Psoas muscle (tissue), 8 donors: ENCODE measurements around the gene RNASEH2A. TPM values are rescaled to one million over a fixed set of nuclear protein-coding genes. Genes with fewer than 3 reads are reported as not detected.

Experiments used
- ATAC-seq, 4 donors: fragments of 200-7000 bp; cut with Tn5 transposase; one replicate each; pipeline ENCODE4 v1.9.1; 2020; ENCODE audit warnings: moderate library complexity in 3 of 4, mild to moderate bottlenecking in 2 of 4
- DNase-seq, 2 donors: peaks; one replicate each; pipeline ENCODE4 v3.0.0-alpha.2; 2020
- H3K27ac ChIP-seq: fragments of 200-600 bp; one replicate; pipeline ENCODE4 v1.8.0; 2022
- H3K27me3 ChIP-seq, 3 donors: fragments of 200-600 bp in 1 of 3; one replicate each; pipeline versions ENCODE4 v1.6.1 to v1.8.0; 2013 to 2022; ENCODE audit warnings: low read length in 2 of 3, mild to moderate bottlenecking in 2 of 3, moderate library complexity in 1 of 3; ENCODE audit not compliant: insufficient read depth in 3 of 3
- H3K36me3 ChIP-seq, 2 donors: fragments of 200-600 bp in 1 of 2; one replicate each; pipeline versions ENCODE4 v1.6.1 to v1.8.0; 2013 to 2022; ENCODE audit warnings: low read depth in 1 of 2, mild to moderate bottlenecking in 1 of 2, moderate library complexity in 1 of 2; ENCODE audit not compliant: insufficient read depth in 1 of 2
- H3K4me1 ChIP-seq: fragments of 200-600 bp; one replicate; pipeline ENCODE4 v1.8.0; 2022
- H3K4me3 ChIP-seq: fragments of 200-600 bp; one replicate; pipeline ENCODE4 v1.8.0; 2022; ENCODE audit warnings: mild to moderate bottlenecking
- H3K9me3 ChIP-seq: fragments of 200-600 bp; one replicate; pipeline ENCODE4 v1.8.0; 2022
- WGBS, 3 donors: extraction: QIAGEN DNeasy Blood & Tissue Kit; methylation state at CpG; one replicate each; pipeline versions ENCODE4 v1.1.6 to v1.1.7; 2013; 5-methylcytosine and 5-hydroxymethylcytosine counted together
- intact Hi-C, 2 donors: fragments of 100-400 bp; cut with DNase I; formaldehyde crosslinking; loops; one replicate each; pipeline versions ENCODE4 v1.11.0 to v1.14.2; 2022
- polyA plus RNA-seq, 3 donors: library from polyadenylated mRNA; stranded (reverse); fragments of 200-250 nt; gene quantifications; one replicate each; pipeline ENCODE4 v1.2.3, GENCODE V29; 2013
- total RNA-seq, 4 donors: library from RNA; stranded (reverse); fragmentation: NEBNext Ultra II Directional in 2 of 4; extraction: Animal tissue kit (Norgen Biotek cat#: 25700) in 2 of 4; gene quantifications; one replicate each; pipeline versions ENCODE4 v1.2.1 to v1.2.4, GENCODE V29; 2021 to 2023
- TF ChIP-seq, protein P1 (sequence below): fragments of 200-600 bp; IDR thresholded peaks from one replicate; pipeline ENCODE4 v1.8.0; 2022; ENCODE audit warnings: antibody characterized with exemption
- donor health status: healthy with polysubstance abuse.
- donor health status: DM: no; HTN: no; CAD: no; lungs with moderate emphysema.
- donor health status: Bipolar disorder and iron deficiency.
- donor health status: healthy.
- donor health status: DM: yes; HTN: yes; CAD: no.
- donor health status: DM: no; HTN: no; CAD: no.
- donor health status: DM: no; HTN: no; CAD: no.
- donor health status: DM: yes; HTN: yes; CAD: no.

The RNASEH2A gene
- total and polyA plus RNA-seq, 7 donors, result 2.4 to 9.0 (median 3.6) TPM

DNA sequence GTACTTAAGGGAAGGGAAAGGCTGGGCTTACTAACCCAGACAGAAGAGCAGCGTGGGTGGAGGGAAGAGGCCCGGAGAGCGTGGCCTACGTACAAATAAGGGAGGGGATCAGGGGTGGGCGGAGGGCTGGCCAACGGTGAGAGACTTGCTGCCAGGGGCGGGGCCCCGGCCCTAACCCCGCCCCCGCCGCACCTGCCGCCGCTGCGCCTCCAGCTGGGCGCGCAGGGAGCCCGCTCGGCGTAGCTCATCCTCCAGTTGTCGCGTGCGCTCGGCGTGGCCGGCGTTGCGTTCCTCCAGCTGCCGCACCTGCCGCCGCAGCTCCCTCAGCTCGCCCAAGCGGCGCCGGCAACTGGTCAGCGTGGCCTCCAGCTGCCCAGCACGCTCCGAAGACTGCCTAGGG is 36.7 kb upstream of the RNASEH2A start:
- Histone ChIP-seq H3K27me3 (no peaks in the 10 kb centered on the region), H3K4me3 (no peak overlapping the region), H3K27ac (peak overlapping the region; percentile 41), H3K9me3 (no peaks in the 10 kb centered on the region), H3K36me3 (peaks cover 0 to 47% of the 10 kb centered on the region in 2 donors), H3K4me1 (peaks cover 29% of the 10 kb centered on the region)
- DNase-seq (no peak), ATAC-seq (peak; percentile 3 to 59 (median 22))
- 41 to 56% (median 46%) methylated on average over 25 to 37 of the region's 37 CpGs for WGBS, 3 donors
- intact Hi-C loops, result loop anchor here in 1 of 2 donors (5.0 kb wide), 1 partner anchor 78 kb away; no protein-coding TSS in a partner anchor
- TF ChIP-seq, protein P1, sequence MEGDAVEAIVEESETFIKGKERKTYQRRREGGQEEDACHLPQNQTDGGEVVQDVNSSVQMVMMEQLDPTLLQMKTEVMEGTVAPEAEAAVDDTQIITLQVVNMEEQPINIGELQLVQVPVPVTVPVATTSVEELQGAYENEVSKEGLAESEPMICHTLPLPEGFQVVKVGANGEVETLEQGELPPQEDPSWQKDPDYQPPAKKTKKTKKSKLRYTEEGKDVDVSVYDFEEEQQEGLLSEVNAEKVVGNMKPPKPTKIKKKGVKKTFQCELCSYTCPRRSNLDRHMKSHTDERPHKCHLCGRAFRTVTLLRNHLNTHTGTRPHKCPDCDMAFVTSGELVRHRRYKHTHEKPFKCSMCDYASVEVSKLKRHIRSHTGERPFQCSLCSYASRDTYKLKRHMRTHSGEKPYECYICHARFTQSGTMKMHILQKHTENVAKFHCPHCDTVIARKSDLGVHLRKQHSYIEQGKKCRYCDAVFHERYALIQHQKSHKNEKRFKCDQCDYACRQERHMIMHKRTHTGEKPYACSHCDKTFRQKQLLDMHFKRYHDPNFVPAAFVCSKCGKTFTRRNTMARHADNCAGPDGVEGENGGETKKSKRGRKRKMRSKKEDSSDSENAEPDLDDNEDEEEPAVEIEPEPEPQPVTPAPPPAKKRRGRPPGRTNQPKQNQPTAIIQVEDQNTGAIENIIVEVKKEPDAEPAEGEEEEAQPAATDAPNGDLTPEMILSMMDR, result no peak

DNA sequence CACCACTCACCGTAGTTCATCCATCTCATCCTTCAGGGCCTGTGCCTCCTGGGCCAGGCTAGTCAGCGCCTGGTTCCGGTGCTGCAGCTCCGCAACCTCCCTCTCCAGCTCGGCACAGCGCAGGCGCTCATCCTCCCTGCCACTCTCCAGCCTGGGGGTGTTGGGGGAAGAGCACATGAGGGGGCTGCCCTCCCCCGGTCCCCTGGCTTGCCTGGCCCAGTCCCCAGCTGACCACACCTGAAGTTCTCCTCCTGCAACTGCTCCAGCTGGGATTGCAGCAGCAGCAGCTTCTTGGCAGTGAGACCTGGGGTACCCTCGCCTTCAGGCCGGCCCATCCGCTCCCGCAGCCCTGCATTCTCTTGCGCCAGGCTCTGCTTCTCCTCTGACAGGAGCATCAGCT is 35.5 kb upstream of the RNASEH2A start:
- no peak for DNase-seq
- 95 to 99% (median 96%) methylated on average over 9 to 13 of the region's 13 CpGs for WGBS, 3 donors

GRCh38 chr19:12772323-12772722 is 34.1 kb upstream of the RNASEH2A start:
- peak overlapping the region; percentile 90 for H3K27ac ChIP-seq
- intact Hi-C loops, result loop anchor here in 1 of 2 donors (2.0 kb wide), 1 partner anchor 74 kb away; no protein-coding TSS in a partner anchor
- DNase-seq, result peak; percentile 57 to 78
- peaks cover 36% of the 10 kb centered on the region for H3K4me1 ChIP-seq
- H3K27me3 ChIP-seq, result no peaks in the 10 kb centered on the region
- peaks cover 0 to 31% of the 10 kb centered on the region in 2 donors for H3K36me3 ChIP-seq
- no peaks in the 10 kb centered on the region for H3K9me3 ChIP-seq
- TF ChIP-seq, protein P1, result no peak
- H3K4me3 ChIP-seq, result peak overlapping the region; percentile 4
- WGBS, 3 donors, result 24 to 37% (median 27%) methylated on average over 4 of the region's 4 CpGs
- ATAC-seq, result peak; percentile 59 to 75 (median 67)

More for the DNA sequence above, 35.5 kb upstream of the RNASEH2A start:
- H3K4me1 ChIP-seq, result peaks cover 33% of the 10 kb centered on the region
- TF ChIP-seq, protein P1, result no peak
- H3K27me3 ChIP-seq, result no peaks in the 10 kb centered on the region
- ATAC-seq, result no peak
- no peak overlapping the region for H3K27ac ChIP-seq
- intact Hi-C loops, result no loop called here
- H3K9me3 ChIP-seq, result no peaks in the 10 kb centered on the region
- peaks cover 0 to 36% of the 10 kb centered on the region in 2 donors for H3K36me3 ChIP-seq
- H3K4me3 ChIP-seq, result no peak overlapping the region

DNA sequence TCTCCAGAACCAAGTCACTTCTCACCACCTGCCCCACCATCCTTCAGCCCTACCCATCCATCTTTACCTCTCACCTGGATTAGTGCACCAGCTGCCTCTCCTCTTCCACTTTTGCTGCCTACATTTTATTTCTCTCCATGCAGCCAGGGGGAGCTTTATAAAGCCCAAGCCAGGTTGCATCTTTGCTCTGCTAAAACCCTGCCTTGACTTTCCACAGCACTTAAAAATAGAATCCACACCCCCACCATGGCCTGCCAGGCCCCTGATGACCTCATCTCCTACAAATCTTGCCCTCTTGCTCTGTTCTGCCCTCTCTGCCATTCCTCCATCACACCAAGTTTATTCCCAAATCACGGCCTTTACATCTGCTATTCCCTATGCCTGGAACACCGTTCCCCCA is 32.8 kb upstream of the RNASEH2A start:
- peaks cover 41% of the 10 kb centered on the region for H3K4me1 ChIP-seq
- intact Hi-C loops, result loop anchor here in 1 of 2 donors (2.0 kb wide), 1 partner anchor 73 kb away; no protein-coding TSS in a partner anchor
- H3K27me3 ChIP-seq, result no peaks in the 10 kb centered on the region
- peak; percentile 16 to 63 (median 58) for ATAC-seq
- no peak overlapping the region for H3K4me3 ChIP-seq
- 31 to 60% (median 49%) methylated on average over 2 of the region's 2 CpGs for WGBS, 3 donors
- TF ChIP-seq, protein P1, result peak; percentile 46
- H3K9me3 ChIP-seq, result no peaks in the 10 kb centered on the region
- no peak for DNase-seq
- peak overlapping the region; percentile 90 for H3K27ac ChIP-seq
- peaks cover 0 to 19% of the 10 kb centered on the region in 2 donors for H3K36me3 ChIP-seq
